Measurements from ENCODE around the gene HS3ST3B1.
A peak's percentile ranks its signal among the peaks of the same experiment; 100 is the strongest.

HS3ST3B1 gene

GRCh38 chr17:14303343-14304221 lies 2.7 kb downstream of the HS3ST3B1 start:
- no peak for DNase-seq (ENCODE audit: low read depth, low spot score)

DNA sequence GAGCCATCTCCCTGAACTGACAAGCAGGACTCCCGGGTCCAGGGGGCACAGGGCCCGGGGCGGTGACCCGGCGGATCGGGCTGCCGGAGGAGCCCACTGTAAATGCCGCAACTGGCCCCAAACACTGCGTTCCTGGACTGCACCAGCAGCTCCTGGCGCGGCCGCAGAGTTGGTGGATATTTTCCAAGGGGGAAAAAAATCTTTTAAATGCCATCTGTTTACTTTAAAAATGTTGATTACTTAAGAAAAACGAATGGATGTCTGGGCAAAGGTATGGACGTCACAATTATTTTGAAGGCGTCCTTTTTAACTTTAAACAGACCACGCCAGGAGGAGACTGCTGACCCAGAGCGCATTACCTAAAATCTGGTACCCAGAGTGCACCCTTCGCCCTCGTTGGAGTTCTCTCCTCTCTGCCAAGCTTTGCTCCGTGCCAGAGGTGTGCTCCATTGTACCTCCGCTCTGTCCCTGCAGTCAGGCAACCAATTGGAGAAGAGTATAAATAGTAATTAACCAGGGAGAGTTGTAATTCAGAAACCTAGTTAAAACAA lies 3.4 kb downstream of the HS3ST3B1 start:
- DNase-seq (ENCODE audit: low read depth, low spot score): no peak

- no peak for DNase-seq (ENCODE audit: low read depth, low spot score)
Observed at GRCh38 chr17:14304773-14305517, 4.1 kb downstream of the HS3ST3B1 start.

DNA sequence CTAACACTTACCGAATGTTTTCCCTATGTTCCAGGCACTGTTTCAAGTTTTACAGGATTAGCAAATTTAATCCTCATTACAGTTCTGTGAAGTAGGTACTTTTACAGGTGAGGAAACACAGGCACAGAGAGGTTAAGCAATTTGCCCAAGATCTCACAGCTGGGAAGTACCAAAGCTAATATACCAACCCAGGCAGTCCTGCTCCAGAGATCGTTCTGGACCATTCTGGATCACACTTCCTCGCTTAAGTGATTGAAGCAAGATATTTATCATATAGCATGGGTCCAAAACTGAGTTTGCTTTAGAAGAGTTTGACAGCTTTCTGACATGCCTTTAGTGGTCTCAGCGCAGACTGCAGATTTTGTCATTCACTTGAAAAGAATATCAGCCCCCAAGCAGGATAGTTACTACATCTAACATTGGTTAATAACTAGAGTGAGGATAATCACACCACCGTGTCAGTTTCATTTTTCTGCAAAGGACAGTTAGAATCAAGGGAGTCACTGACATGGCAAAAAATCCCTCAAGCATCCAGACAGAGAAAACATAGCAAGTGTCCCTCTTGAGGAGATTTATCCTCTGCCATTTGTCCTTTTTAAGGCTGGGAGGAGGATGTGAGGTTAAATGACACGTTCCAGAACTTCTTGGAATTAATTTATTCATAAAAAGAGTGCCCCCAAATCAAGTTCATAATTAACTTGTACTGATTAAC lies 5.1 kb downstream of the HS3ST3B1 start:
- no peak for DNase-seq (ENCODE audit: low read depth, low spot score)

GRCh38 chr17:14306596-14306995 lies 5.7 kb downstream of the HS3ST3B1 start:
- no peak for DNase-seq (ENCODE audit: low read depth, low spot score)

- DNase-seq (ENCODE audit: low read depth, low spot score): no peak
Observed at GRCh38 chr17:14307560-14308024, 6.7 kb downstream of the HS3ST3B1 start.

DNA sequence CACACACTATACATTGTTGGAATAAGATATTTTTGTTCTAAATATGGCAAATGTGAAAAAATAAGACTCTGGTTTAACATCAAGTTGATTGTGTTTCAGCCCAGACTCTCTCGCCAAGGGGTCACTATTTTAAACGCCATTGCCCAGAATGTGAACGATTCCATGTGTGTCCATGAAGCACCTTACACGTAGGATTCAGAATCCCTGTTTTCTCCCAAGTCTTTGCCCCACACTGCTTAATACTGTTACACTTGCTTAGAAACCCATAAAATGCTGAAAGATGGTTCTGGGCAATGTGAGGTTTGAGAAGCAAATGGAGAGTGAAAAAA lies 7.7 kb downstream of the HS3ST3B1 start:
- no peak for DNase-seq (ENCODE audit: low read depth, low spot score)

DNA sequence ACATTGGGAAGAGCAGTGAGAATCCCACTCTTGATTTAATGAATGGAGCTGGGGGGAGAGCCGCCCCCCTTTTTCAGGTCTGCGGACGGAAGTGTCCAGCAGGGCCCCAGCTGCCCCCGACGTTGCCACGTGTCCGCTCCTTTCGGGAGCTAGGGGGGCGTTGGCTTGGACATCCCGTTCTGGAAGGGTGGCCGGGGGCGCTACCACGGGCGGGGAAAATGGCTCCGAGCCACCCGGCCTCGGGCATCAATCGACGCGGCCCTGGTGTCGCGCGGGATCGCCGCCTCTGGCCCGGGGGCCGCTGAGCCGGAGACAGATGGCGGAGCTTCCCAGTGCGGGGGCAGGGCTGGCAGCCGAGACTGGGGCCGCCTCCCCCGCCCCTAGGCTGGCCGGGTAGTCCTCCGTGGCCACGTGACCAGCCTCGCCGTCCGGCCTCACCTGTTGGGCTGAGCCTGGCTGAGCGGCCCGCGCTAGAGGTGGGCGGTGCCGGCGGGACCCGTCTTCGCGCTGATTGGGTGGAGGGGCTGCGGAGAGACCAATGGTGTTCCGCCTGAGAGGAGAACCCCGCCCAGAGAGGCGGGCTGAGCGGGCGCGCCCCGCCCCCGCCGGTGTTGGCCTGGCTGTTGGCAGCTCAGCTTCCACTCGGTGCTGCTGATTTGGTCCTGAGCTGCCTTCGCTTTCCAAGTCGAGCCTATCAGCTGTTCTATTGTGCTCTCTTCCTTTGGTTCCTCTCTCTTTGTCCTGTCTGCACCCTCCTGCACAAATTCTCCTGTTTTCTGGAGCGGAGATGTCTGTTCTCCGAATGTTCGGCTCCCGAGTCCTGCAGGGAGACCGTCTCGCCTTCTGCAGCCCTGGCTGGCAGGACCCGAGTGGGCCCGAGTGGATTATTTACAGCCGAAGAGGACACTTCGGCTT lies 8.3 kb downstream of the HS3ST3B1 start:
- peak; percentile 88 for DNase-seq (ENCODE audit: low read depth, low spot score)

- no peak for DNase-seq (ENCODE audit: low read depth, low spot score)
Observed at GRCh38 chr17:14310101-14310500, 9.2 kb downstream of the HS3ST3B1 start.

DNA sequence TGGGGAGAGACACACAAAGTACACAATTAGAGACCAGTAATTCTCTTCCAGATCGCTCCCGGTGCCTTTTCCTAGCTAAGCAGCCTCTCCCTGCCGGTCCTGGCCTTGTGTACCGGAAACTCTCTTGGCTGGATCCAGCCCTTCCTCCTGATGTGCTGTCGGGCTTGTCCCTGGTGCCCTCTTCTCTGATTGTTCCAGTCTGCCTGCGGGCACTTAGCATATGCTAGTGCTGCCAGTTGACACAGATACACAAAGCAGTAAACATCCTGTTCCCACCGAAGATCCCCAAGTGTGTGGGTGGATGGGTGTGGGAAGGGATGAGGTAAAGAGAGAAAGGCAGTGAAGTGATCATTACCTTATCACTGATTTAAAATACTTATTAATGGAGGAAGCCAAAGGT lies 9.7 kb downstream of the HS3ST3B1 start:
- no peak for DNase-seq (ENCODE audit: low read depth, low spot score)

DNA sequence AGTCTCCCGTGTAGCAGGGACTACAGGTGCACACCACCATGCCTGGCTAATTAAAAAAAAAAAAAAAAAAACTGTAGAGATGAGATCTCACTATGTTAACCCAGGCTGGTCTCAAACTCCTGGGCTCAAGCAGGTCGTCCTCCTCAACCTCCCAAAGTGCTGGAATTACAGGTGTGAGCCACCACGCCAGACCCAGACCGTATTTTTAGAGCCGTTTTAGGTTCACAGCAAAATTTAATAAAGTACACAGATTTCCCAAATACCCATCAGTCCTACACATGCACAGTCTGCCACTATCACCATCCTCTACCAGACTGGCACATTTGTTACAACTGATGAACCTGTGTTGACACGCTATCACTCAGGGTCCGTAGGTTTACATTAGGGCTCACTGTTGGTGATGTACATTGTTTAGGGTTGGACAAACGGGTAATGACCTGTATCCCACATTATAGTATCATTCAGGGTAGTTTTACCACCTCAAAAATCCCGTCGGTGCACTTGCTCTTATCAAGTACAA lies 10.4 kb downstream of the HS3ST3B1 start:
- no peak for DNase-seq (ENCODE audit: low read depth, low spot score)

DNA sequence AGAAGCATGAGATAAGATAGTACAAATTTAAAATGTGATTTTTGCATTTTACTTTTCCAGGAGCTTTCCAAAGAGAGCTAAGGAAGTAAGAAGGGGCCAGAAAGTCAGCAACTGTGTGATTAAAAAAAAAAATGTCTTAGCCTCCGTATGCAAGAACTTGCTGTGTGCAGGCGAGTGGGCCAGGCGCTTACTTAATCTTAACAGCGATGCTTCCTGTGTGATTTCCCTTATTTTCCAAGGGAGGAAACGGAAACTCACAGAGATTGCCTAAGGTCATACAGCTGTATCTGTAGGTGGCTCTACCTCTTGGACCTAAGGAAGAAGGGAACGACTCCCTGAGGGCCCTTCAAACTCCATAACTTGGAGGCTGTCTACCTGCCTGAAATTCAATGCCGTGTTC lies 11.1 kb downstream of the HS3ST3B1 start:
- no peak for DNase-seq (ENCODE audit: low read depth, low spot score)

GRCh38 chr17:14312522-14312921 lies 11.6 kb downstream of the HS3ST3B1 start:
- no peak for DNase-seq (ENCODE audit: low read depth, low spot score)

DNA sequence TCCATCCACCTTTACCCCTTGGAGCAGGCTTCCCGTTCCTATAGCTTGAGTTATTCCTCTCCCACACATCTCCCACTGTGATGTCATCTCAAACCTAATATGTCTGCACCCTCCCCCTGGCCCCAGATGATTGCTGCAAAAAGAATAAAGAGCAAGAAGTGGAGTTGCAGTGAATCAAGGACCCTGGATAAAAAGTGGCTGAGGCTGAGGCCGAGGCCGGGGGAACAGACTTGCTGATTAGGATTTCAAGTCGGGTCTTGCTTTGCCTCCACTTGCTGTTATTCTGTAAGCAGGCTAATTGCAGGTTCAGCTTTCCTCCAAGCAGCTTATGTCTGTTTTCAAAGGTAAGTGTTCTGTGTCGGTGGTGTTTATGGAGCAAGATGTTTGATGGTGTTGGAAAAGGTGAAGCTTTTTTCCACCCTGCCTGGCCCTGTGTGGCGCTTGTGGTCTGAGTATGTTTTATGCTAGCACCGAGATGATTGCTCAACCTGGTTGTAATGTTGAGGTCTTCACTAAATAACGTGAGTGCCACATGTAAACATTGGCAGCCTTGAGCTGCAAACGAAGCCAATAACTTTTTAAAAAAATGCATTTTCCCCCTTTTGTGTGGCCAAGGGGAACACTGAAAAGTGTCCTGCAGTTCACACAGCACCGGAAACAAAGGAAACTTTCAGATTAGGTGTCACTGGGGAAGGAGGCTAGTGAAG lies 15.4 kb downstream of the HS3ST3B1 start:
- DNase-seq (ENCODE audit: low read depth, low spot score): no peak

- no peak for DNase-seq (ENCODE audit: low read depth, low spot score)
Observed at GRCh38 chr17:14317383-14317782, 16.5 kb downstream of the HS3ST3B1 start.

DNA sequence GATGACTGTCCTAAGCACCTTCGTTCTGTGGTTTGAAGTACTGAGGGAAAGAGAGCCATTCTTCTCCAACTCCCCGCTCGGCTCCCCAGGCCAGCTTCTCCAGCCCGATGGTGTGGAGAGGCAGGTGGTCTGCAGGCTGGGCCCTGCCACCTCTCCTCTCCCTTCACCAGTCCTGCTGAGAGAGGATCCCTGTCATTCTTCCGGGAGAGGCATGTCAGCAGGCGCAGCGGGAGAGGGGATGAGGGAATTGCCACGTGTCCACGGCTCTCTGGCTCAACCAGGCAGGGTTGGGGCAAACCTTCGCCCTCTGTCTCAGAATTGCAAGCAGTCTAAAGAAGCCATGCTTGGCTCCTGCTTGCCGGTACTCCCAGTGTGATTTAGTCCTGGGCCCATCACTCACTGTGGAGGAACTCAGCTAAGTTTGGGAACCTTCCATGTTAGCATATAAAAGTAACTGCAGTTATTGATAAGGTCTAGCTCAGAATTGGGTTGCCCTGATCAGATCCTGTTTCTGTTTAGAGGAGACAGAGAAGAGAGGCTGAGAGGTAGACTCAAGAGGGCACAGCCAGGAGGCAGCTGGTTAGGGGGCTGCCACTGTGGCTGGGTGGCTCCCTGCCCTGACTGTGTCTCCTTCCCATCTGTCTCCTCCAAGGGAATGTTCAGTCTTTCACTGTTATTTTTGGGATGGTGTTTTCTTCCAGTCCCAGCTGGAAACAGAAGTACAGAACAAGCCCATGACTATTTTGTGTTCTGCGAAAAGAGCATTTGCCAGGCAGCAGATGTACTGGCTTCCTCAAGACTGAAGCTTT lies 17.4 kb downstream of the HS3ST3B1 start:
- DNase-seq (ENCODE audit: low read depth, low spot score): no peak

- DNase-seq (ENCODE audit: low read depth, low spot score): no peak
Observed at GRCh38 chr17:14318918-14319205, 18.0 kb downstream of the HS3ST3B1 start.

DNA sequence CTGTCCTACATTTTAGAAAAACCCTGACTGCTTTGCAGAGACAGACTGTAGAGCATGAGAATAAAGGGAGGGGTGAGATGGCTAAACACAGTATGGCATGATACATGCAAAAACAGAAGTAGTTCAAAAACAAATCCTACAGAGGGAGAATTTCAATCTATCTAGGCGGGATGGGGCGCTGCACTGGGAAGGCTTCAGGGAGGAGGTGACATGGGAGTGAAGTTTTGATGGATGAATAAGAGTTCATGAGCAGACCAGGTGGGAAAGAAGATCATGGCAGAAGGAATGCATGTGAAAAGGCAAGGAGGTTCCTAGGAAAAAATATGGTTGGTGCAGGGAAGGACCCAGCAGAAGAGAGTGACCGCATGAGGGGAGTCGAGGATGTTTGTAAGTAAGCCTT lies 19.2 kb downstream of the HS3ST3B1 start:
- DNase-seq (ENCODE audit: low read depth, low spot score): no peak

DNA sequence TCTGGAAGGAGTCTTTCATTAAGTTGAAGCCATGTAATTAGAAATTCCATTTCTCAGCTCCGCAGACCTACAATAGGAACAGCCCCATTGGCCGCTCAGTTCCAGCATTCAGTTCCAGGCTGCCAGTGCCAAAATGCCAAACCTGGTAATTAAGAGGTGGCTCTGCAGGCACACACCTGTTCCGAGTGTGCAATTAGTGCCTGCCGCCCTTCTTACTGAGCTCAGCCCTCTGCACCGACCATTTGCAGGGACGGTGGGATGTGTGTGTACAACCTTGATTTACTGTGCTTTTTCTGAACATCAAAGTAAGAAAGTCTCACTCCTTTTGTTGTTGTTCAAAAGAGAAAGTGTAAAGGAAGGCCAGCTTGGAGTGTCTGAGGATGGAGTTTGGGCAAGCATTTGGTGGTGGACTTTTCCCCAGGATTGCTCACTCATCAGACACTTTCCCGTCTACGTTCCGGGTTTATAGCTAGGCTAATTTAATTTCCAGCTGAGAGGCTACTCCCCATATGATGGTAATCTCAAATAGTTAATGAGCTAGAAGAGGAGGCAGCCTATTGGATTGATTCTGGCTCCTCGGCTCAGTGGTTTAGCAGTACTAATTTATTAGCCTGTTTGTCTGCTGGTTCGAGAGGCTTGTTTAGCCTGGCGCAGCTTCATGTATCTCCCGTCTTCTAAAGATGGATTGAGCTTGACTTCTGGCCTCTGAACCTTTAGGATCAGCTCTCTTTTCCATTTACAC lies 20.0 kb downstream of the HS3ST3B1 start:
- DNase-seq (ENCODE audit: low read depth, low spot score): no peak

Data from activated CD4-positive, CD25-positive, alpha-beta regulatory T cell treated with anti-CD3 and anti-CD28 coated beads, Interleukin-2, amount 50 U/mL, for 16 hours (primary cell).